Endothelial cell of umbilical vein (primary cell): Measurements from ENCODE around the gene NFATC4.

Experiments used
- GATA2 ChIP-seq: IDR thresholded peaks from 2 replicates; pipeline ENCODE4 v1.7.0; 2011; ENCODE audit warnings: low read depth, mild to moderate bottlenecking, moderate library complexity, mixed read lengths, low read length; ENCODE audit not compliant: insufficient read length, insufficient read depth
- POLR2A ChIP-seq: IDR thresholded peaks from 2 replicates; pipeline ENCODE4 v1.6.1; 2012; ENCODE audit warnings: low read depth, mild to moderate bottlenecking, control low read depth, low read length
- TF ChIP-seq, protein P1 (sequence below), 2 donors: IDR thresholded peaks; 1 replicate in 1 of 2; 2 replicates in 1 of 2; pipeline ENCODE4 v1.5.1; 2011; ENCODE audit warnings: low read length in 2 of 2, mild to moderate bottlenecking in 2 of 2, moderate library complexity in 2 of 2, control low read depth in 1 of 2, inconsistent platforms in 1 of 2, low read depth in 1 of 2; ENCODE audit not compliant: insufficient read depth in 1 of 2; ENCODE audit errors: extremely low read depth in 1 of 2

DNA sequence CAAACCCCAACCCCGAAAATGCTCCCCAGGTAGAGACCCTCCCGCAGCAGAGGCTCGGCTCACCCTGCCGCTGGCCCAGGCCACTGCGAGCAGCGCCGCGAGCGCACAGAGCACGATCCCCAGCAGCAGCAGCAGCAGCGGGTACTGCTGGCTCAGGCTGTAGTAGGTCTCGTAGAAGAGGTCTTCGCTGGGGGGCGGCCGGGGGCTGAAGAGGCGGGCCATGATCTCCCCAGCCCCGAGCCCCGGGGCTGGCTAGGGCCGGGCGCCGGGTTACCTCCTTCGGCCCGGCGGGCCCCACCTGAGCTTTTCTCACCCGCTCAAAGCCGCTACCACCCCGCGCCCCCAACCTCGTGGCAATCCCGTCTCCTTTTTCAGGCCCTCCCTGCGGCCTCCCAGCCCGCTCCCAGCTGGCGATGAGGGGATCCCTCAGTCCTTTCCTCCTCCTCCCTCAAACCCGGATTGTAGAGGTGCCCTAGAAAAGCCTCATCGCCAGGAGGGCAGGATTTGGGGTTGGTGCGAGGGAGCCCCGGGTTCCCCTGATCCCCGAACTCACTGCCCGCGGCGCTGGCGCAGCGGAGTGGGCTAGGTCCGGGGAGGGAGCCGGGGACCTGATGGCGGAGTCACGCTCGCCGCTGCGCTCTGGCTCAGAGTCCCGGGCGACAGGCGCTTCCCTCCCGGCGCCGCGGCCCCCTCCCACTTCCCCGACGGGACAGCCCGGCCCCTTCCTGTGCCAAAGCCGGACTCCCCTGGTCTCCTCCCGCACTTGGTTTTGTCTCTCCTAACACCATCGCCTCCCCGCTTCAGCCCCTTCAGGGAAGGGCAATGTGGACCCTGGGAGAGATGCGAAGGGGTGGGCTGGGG, 33.3 kb upstream of the NFATC4 start, which contains the start of gene ADCY4:
- TF ChIP-seq, protein P1, sequence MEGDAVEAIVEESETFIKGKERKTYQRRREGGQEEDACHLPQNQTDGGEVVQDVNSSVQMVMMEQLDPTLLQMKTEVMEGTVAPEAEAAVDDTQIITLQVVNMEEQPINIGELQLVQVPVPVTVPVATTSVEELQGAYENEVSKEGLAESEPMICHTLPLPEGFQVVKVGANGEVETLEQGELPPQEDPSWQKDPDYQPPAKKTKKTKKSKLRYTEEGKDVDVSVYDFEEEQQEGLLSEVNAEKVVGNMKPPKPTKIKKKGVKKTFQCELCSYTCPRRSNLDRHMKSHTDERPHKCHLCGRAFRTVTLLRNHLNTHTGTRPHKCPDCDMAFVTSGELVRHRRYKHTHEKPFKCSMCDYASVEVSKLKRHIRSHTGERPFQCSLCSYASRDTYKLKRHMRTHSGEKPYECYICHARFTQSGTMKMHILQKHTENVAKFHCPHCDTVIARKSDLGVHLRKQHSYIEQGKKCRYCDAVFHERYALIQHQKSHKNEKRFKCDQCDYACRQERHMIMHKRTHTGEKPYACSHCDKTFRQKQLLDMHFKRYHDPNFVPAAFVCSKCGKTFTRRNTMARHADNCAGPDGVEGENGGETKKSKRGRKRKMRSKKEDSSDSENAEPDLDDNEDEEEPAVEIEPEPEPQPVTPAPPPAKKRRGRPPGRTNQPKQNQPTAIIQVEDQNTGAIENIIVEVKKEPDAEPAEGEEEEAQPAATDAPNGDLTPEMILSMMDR (IDR thresholded peaks at IDR 0.05; ENCODE audit: extremely low read depth in 1 of 2, insufficient read depth in 1 of 2, low read depth in 1 of 2, low read length in 2 of 2): no peak
- peak; percentile 91 for TF ChIP-seq POLR2A
- TF ChIP-seq GATA2: no peak
